Liver (tissue), 9 donors: Measurements from ENCODE around the gene PLEKHA5. TPM values are rescaled to one million over a fixed set of nuclear protein-coding genes. Genes with fewer than 3 reads are reported as not detected.

Experiments used
- DNase-seq: peaks from one replicate; pipeline ENCODE4 v3.0.0-alpha.2; 2017; ENCODE audit warnings: low spot score
- H3K27ac ChIP-seq, 2 donors: one replicate each; pipeline ENCODE4 v1.7.0; 2013; ENCODE audit warnings: inconsistent platforms in 2 of 2, low read length in 2 of 2, control low read depth in 1 of 2, low read depth in 1 of 2, mild to moderate bottlenecking in 1 of 2
- H3K27me3 ChIP-seq, 4 donors: one replicate each; pipeline versions ENCODE4 v1.6.1 to v1.7.0; 2013; ENCODE audit warnings: low read length in 3 of 4, inconsistent platforms in 1 of 4, mild to moderate bottlenecking in 1 of 4, moderate library complexity in 1 of 4; ENCODE audit not compliant: control insufficient read depth in 4 of 4, insufficient read depth in 4 of 4
- H3K36me3 ChIP-seq, 4 donors: one replicate each; pipeline versions ENCODE4 v1.6.1 to v1.7.0; 2013; ENCODE audit warnings: low read length in 3 of 4, mild to moderate bottlenecking in 3 of 4, low read depth in 1 of 4, moderate library complexity in 1 of 4; ENCODE audit not compliant: control insufficient read depth in 4 of 4, insufficient read depth in 3 of 4
- H3K4me1 ChIP-seq, 4 donors: one replicate each; pipeline versions ENCODE4 v1.6.1 to v1.7.0; 2013; ENCODE audit warnings: low read length in 3 of 4, mild to moderate bottlenecking in 3 of 4, moderate library complexity in 1 of 4; ENCODE audit not compliant: control insufficient read depth in 4 of 4, insufficient read depth in 4 of 4
- H3K4me3 ChIP-seq, 3 donors: one replicate each; pipeline versions ENCODE4 v1.6.1 to v1.7.0; 2013; ENCODE audit warnings: low read length in 3 of 3, control low read depth in 1 of 3, low read depth in 1 of 3, mild to moderate bottlenecking in 1 of 3
- H3K9ac ChIP-seq, 2 donors: one replicate each; pipeline ENCODE4 v1.7.0; 2013; ENCODE audit warnings: low read length in 2 of 2, mild to moderate bottlenecking in 2 of 2, moderate library complexity in 2 of 2, control low read depth in 1 of 2, low read depth in 1 of 2
- H3K9me3 ChIP-seq, 4 donors: one replicate each; pipeline versions ENCODE4 v1.6.1 to v1.7.0; 2013; ENCODE audit warnings: low read length in 3 of 4; ENCODE audit not compliant: control insufficient read depth in 4 of 4
- ATF3 ChIP-seq: IDR thresholded peaks from 2 replicates; pipeline ENCODE4 v1.6.1; 2016; ENCODE audit warnings: antibody characterized with exemption
- CTCF ChIP-seq: fragments of 150-350 bp; IDR thresholded peaks from 2 replicates; pipeline ENCODE4 v1.5.1; 2017; ENCODE audit warnings: improper control_type of control experiment, low read depth, low read length; ENCODE audit not compliant: missing input control
- EGR1 ChIP-seq, 2 donors: IDR thresholded peaks; 2 replicates each; pipeline ENCODE4 v1.6.1; 2016 to 2018; ENCODE audit warnings: antibody characterized with exemption in 2 of 2, low read depth in 2 of 2
- FOXA2 ChIP-seq: IDR thresholded peaks from 2 replicates; pipeline ENCODE4 v1.6.1; 2016; ENCODE audit warnings: antibody characterized with exemption
- GABPA ChIP-seq, 2 donors: IDR thresholded peaks in 1 of 2; conservative IDR thresholded peaks in 1 of 2; 2 replicates each; pipeline ENCODE4 v1.6.1; 2016; ENCODE audit warnings: antibody characterized with exemption in 2 of 2, mild to moderate bottlenecking in 1 of 2, moderate library complexity in 1 of 2
- HNF4A ChIP-seq, 2 donors: conservative IDR thresholded peaks; 2 replicates each; pipeline ENCODE4 v1.6.1; 2016; ENCODE audit warnings: antibody characterized with exemption in 2 of 2, mild to moderate bottlenecking in 2 of 2
- HNF4G ChIP-seq: IDR thresholded peaks from 2 replicates; pipeline ENCODE4 v1.6.1; 2016; ENCODE audit warnings: antibody characterized with exemption
- JUND ChIP-seq, 2 donors: IDR thresholded peaks; 2 replicates each; pipeline ENCODE4 v1.6.1; 2016; ENCODE audit warnings: antibody characterized with exemption in 2 of 2
- NR2F2 ChIP-seq: IDR thresholded peaks from 2 replicates; pipeline ENCODE4 v1.6.1; 2016; ENCODE audit warnings: antibody characterized with exemption
- RAD21 ChIP-seq, 2 donors: IDR thresholded peaks; 2 replicates each; pipeline ENCODE4 v1.6.1; 2016; ENCODE audit warnings: antibody characterized with exemption in 2 of 2, mild to moderate bottlenecking in 2 of 2
- REST ChIP-seq: IDR thresholded peaks from 2 replicates; pipeline ENCODE4 v1.6.1; 2016; ENCODE audit warnings: antibody characterized with exemption, mild to moderate bottlenecking
- SP1 ChIP-seq: IDR thresholded peaks from 2 replicates; pipeline ENCODE4 v1.6.1; 2018; ENCODE audit warnings: antibody characterized with exemption, mild to moderate bottlenecking
- TAF1 ChIP-seq: conservative IDR thresholded peaks from 2 replicates; pipeline ENCODE4 v1.6.1; 2016; ENCODE audit warnings: antibody characterized with exemption, mild to moderate bottlenecking
- ZBTB33 ChIP-seq: IDR thresholded peaks from 2 replicates; pipeline ENCODE4 v1.6.1; 2016; ENCODE audit warnings: antibody characterized with exemption
- WGBS: extraction: QIAGEN DNeasy Blood & Tissue Kit; methylation state at CpG from one replicate; pipeline ENCODE4 v1.1.7; 2013; 5-methylcytosine and 5-hydroxymethylcytosine counted together
- polyA plus RNA-seq, 2 donors: library from polyadenylated mRNA; stranded (reverse) in 1 of 2; unstranded in 1 of 2; fragments of 200-250 nt in 1 of 2; fragments of >200 nt in 1 of 2; fragmentation: Nextera tagmentation in 1 of 2; extraction: Ambion mirVana in 1 of 2; gene quantifications; one replicate each; pipeline versions ENCODE4 v1.2.1 to v1.2.3, GENCODE V29; 2013 to 2015
- total RNA-seq, 2 donors: library from RNA; depleted of rRNA; stranded (reverse); fragments of >200 nt; gene quantifications; one replicate each; pipeline ENCODE4 v1.2.3, GENCODE V29; 2014
- donor health status: healthy.
- donor health status: healthy.
- donor health status: healthy.
- donor health status: healthy.
- donor health status: healthy.

The PLEKHA5 gene
- total and polyA plus RNA-seq, 4 donors, result 4.6 to 25.5 (median 16.8) TPM

- H3K27ac ChIP-seq, result no peak overlapping the region
- WGBS, result 55% methylated on average over 7 of the region's 7 CpGs
- no peaks in the 10 kb centered on the region for H3K27me3 ChIP-seq
- no peak for DNase-seq
- no peaks in the 10 kb centered on the region for H3K36me3 ChIP-seq
- H3K4me3 ChIP-seq, result no peak overlapping the region
- H3K4me1 ChIP-seq, result no peaks in the 10 kb centered on the region
- TF ChIP-seq CTCF, result no peak
- no peak for TF ChIP-seq ZBTB33
- TF ChIP-seq NR2F2, result no peak
- TF ChIP-seq EGR1 (IDR thresholded peaks at IDR 0.05; ENCODE audit: low read depth in 2 of 2), result no peak
- TF ChIP-seq REST, result no peak
- TF ChIP-seq JUND (IDR thresholded peaks at IDR 0.05), result no peak
- TF ChIP-seq SP1, result no peak
- TF ChIP-seq HNF4G, result no peak
- no peak for TF ChIP-seq GABPA (IDR thresholded peaks at IDR 0.05 in 1 of 2, conservative IDR thresholded peaks at IDR 0.05 in 1 of 2)
- TF ChIP-seq HNF4A (conservative IDR thresholded peaks at IDR 0.05), result no peak
- TF ChIP-seq TAF1, result no peak
- TF ChIP-seq FOXA2, result no peak
- TF ChIP-seq RAD21 (IDR thresholded peaks at IDR 0.05), result no peak
- no peak for TF ChIP-seq ATF3
- H3K9me3 ChIP-seq, result no peaks in the 10 kb centered on the region
- H3K9ac ChIP-seq, result no peak overlapping the region
Measured at GRCh38 chr12:19410629-19411185, 281.2 kb downstream of the PLEKHA5 start.
